Left lobe of liver (tissue), 1 donor: ENCODE measurements around the gene CYB5D1. TPM values are rescaled to one million over a fixed set of nuclear protein-coding genes. Genes with fewer than 3 reads are reported as not detected.

Experiments
- total RNA-seq: library from RNA; stranded (reverse); gene quantifications from one replicate; pipeline ENCODE4 v1.2.1, GENCODE V29; 2021
- donor health status: DM: no; HTN: yes; CAD: no.

Gene CYB5D1
- total RNA-seq, 1 donor from 2014 or later: 12.4 TPM

Other genes with a start within 250 kb of the CYB5D1 start
- 19.0 TPM for gene FXR2, start 243.1 kb upstream of the CYB5D1 start, total RNA-seq
- 100 TPM for gene SAT2, start 230.2 kb upstream of the CYB5D1 start, total RNA-seq
- gene SHBG, start 227.9 kb upstream of the CYB5D1 start, total RNA-seq: 4.6 TPM
- gene ATP1B2, start 207.1 kb upstream of the CYB5D1 start, total RNA-seq: 1.3 TPM
- 13.6 TPM for gene TP53, start 170.5 kb upstream of the CYB5D1 start, total RNA-seq
- gene WRAP53, start 169.5 kb upstream of the CYB5D1 start, total RNA-seq: 4.9 TPM
- 0.63 TPM for gene EFNB3, start 152.8 kb upstream of the CYB5D1 start, total RNA-seq
- gene DNAH2, start 140.3 kb upstream of the CYB5D1 start, total RNA-seq: 0.15 TPM
- gene KDM6B, start 23.8 kb upstream of the CYB5D1 start, total RNA-seq: 18.1 TPM
- 1.3 TPM for gene TMEM88, start 2.9 kb upstream of the CYB5D1 start, total RNA-seq
- gene NAA38, start 444 bp upstream of the CYB5D1 start, total RNA-seq: 33.5 TPM
- gene CHD3, start 30.8 kb downstream of the CYB5D1 start, total RNA-seq: 5.7 TPM
- gene RNF227, start 58.3 kb downstream of the CYB5D1 start, total RNA-seq: 0.23 TPM
- gene KCNAB3, start 71.9 kb downstream of the CYB5D1 start, total RNA-seq: 1.3 TPM
- 41.1 TPM for gene TRAPPC1, start 73.9 kb downstream of the CYB5D1 start, total RNA-seq
- gene CNTROB, start 74.2 kb downstream of the CYB5D1 start, total RNA-seq: 8.9 TPM
- gene GUCY2D, start 144.6 kb downstream of the CYB5D1 start, total RNA-seq: 0.05 TPM
- gene ALOX15B, start 181.1 kb downstream of the CYB5D1 start, total RNA-seq: 0.35 TPM
- gene ALOX12B, start 229.7 kb downstream of the CYB5D1 start, total RNA-seq: not detected